Right cardiac atrium (tissue), 5 donors: ENCODE data around the gene TMOD3. TPM values are rescaled to one million over a fixed set of nuclear protein-coding genes. Genes with fewer than 3 reads are reported as not detected.

Source experiments
- ATAC-seq, 2 donors: fragments of 200-7000 bp; cut with Tn5 transposase; one replicate each; pipeline versions ENCODE4 v1.8.0 to v1.9.1; 2020; ENCODE audit warnings: moderate library complexity in 2 of 2, mild to moderate bottlenecking in 1 of 2
- DNase-seq, 3 donors: peaks; one replicate each; pipeline ENCODE4 v3.0.0-alpha.2; 2020
- H3K27ac ChIP-seq: one replicate; pipeline ENCODE4 v1.5.1; 2013; ENCODE audit warnings: mild to moderate bottlenecking, low read length, control low read depth, moderate library complexity
- H3K27me3 ChIP-seq: one replicate; pipeline ENCODE4 v1.6.1; 2013; ENCODE audit not compliant: control insufficient read depth, insufficient read depth
- H3K4me1 ChIP-seq: one replicate; pipeline ENCODE4 v1.6.1; 2013; ENCODE audit warnings: low read length; ENCODE audit not compliant: control insufficient read depth, insufficient read depth
- H3K4me3 ChIP-seq: one replicate; pipeline ENCODE4 v1.5.1; 2013; ENCODE audit warnings: low read length, control low read depth
- H3K9me3 ChIP-seq: one replicate; pipeline ENCODE4 v1.6.1; 2013; ENCODE audit warnings: low read length; ENCODE audit not compliant: control insufficient read depth
- WGBS: extraction: QIAGEN DNeasy Blood & Tissue Kit; methylation state at CpG from one replicate; pipeline ENCODE4 v1.1.7; 2013; 5-methylcytosine and 5-hydroxymethylcytosine counted together
- intact Hi-C, 4 donors: fragments of 100-400 bp; cut with DNase I; formaldehyde crosslinking; loops; one replicate each; pipeline versions ENCODE4 v1.11.0 to v1.14.0; 2022 to 2023
- polyA plus RNA-seq: library from polyadenylated mRNA; stranded (reverse); fragments of 200-250 nt; gene quantifications from one replicate; pipeline ENCODE4 v1.2.3, GENCODE V29; 2013
- total RNA-seq, 4 donors: library from RNA; stranded (reverse); fragmentation: NEBNext Ultra II Directional; extraction: Animal tissue kit (Norgen Biotek cat#: 25700); gene quantifications; one replicate each; pipeline ENCODE4 v1.2.1, GENCODE V29; 2021
- donor health status: healthy with polysubstance abuse.
- donor health status: DM: no; HTN: yes; CAD: no.
- donor health status: DM: no; HTN: no; CAD: no.
- donor health status: DM: no; HTN: yes; CAD: no; lungs with severe emphysema.
- donor health status: DM: yes; HTN: yes; CAD: no.

Gene TMOD3
- total and polyA plus RNA-seq, 5 donors = 23.1 to 31.4 (median 26.0) TPM

GRCh38 chr15:51952805-51953204, 123.4 kb downstream of the TMOD3 start:
- intact Hi-C loops = no loop called here
- WGBS = 96% methylated on average over 3 of the region's 3 CpGs

GRCh38 chr15:51955504-51955903, 126.1 kb downstream of the TMOD3 start:
- Histone ChIP-seq H3K9me3 (no peaks in the 10 kb centered on the region), H3K27ac (no peak overlapping the region), H3K27me3 (no peaks in the 10 kb centered on the region), H3K4me1 (no peaks in the 10 kb centered on the region), H3K4me3 (no peak overlapping the region)
- 93% methylated on average over 3 of the region's 3 CpGs for WGBS
- ATAC-seq (no peak), DNase-seq (no peak)
- intact Hi-C loops = no loop called here

More at GRCh38 chr15:51952805-51953204, 123.4 kb downstream of the TMOD3 start:
- H3K27ac ChIP-seq = no peak overlapping the region
- H3K4me1 ChIP-seq = no peaks in the 10 kb centered on the region
- H3K4me3 ChIP-seq = no peak overlapping the region
- H3K9me3 ChIP-seq = no peaks in the 10 kb centered on the region
- no peaks in the 10 kb centered on the region for H3K27me3 ChIP-seq
- ATAC-seq (no peak), DNase-seq (no peak)

Other genes starting within 250 kb of the TMOD3 start
- 10 to 100 TPM; 13.0 to 17.1 (median 14.8) TPM for gene DMXL2, start 206.9 kb upstream of the TMOD3 start, total RNA-seq
- gene DMXL2, start 206.9 kb upstream of the TMOD3 start, polyA plus RNA-seq = 9.1 TPM
- under 1 TPM in 1 of 4 donors, not detected in 3; 0.15 TPM for gene SCG3, start 148.2 kb upstream of the TMOD3 start, total RNA-seq
- 0.07 TPM for gene SCG3, start 148.2 kb upstream of the TMOD3 start, polyA plus RNA-seq
- 1 to 10 TPM; 6.5 to 7.6 (median 6.7) TPM for gene LYSMD2, start 92.0 kb upstream of the TMOD3 start, total RNA-seq
- 7.8 TPM for gene LYSMD2, start 92.0 kb upstream of the TMOD3 start, polyA plus RNA-seq
- 10 to 100 TPM in 3 of 4 donors, 1 to 10 TPM in 1; 9.4 to 17.8 (median 14.0) TPM for gene TMOD2, start 78.1 kb upstream of the TMOD3 start, total RNA-seq
- 3.6 TPM for gene TMOD2, start 78.1 kb upstream of the TMOD3 start, polyA plus RNA-seq
- gene LEO1, start 142.1 kb downstream of the TMOD3 start, total RNA-seq = 10 to 100 TPM in 3 of 4 donors, 1 to 10 TPM in 1; 7.9 to 11.8 (median 10.7) TPM
- 11.4 TPM for gene LEO1, start 142.1 kb downstream of the TMOD3 start, polyA plus RNA-seq
- gene MAPK6, start 189.6 kb downstream of the TMOD3 start, total RNA-seq = 10 to 100 TPM; 18.4 to 22.3 (median 19.6) TPM
- 6.1 TPM for gene MAPK6, start 189.6 kb downstream of the TMOD3 start, polyA plus RNA-seq